H1 (cell line): ENCODE results near the gene ITGA5. TPM values are rescaled to one million over a fixed set of nuclear protein-coding genes. Genes with fewer than 3 reads are reported as not detected.

Experiments
- CTCF ChIA-PET: fragments of 300-600 bp; sonication (Branson Sonifier 250); formaldehyde crosslinking; loops from one replicate; lab custom pipeline; 2021; ENCODE audit not compliant: partially characterized antibody; lab: Charles Lee
- POLR2A ChIA-PET: fragments of 300-600 bp; sonication (Branson Sonifier 250); formaldehyde crosslinking; loops from one replicate; lab custom pipeline; 2021; ENCODE audit warnings: inconsistent platforms; ENCODE audit not compliant: partially characterized antibody; lab: Charles Lee
- DNase-seq, 2 experiments: peaks; one replicate each; pipeline versions ENCODE4 v3.0.0 to v3.0.0-alpha.2; 2010 to 2022; ENCODE audit warnings: low spot score in 2 of 2, low read depth in 1 of 2, mixed read lengths in 1 of 2
- FAIRE-seq: peaks from 2 replicates; lab custom pipeline; 2011; peaks lifted over from hg19 to GRCh38; lab: Jason Lieb, UNC
- H2AFZ ChIP-seq: 2 replicates; pipeline ENCODE4 v1.8.1; 2012; ENCODE audit warnings: low read length, inconsistent platforms
- H2AK5ac ChIP-seq: 2 replicates; pipeline ENCODE4 v1.6.1; 2013; ENCODE audit warnings: low read depth, low read length
- H2BK120ac ChIP-seq: replicated peaks from 2 replicates; pipeline ENCODE3; 2013; ENCODE audit warnings: low read depth, low read length, inconsistent platforms
- H2BK12ac ChIP-seq: 2 replicates; pipeline ENCODE4 v1.6.1; 2013; ENCODE audit warnings: low read depth, low read length
- H2BK15ac ChIP-seq: 2 replicates; pipeline ENCODE4 v1.6.1; 2013; ENCODE audit warnings: low read length
- H2BK20ac ChIP-seq: 2 replicates; pipeline ENCODE4 v1.6.1; 2013; ENCODE audit warnings: low read length
- H2BK5ac ChIP-seq: 2 replicates; pipeline ENCODE4 v1.6.1; 2013; ENCODE audit warnings: low read depth, low read length
- H3K14ac ChIP-seq: 2 replicates; pipeline ENCODE4 v1.6.1; 2013; ENCODE audit warnings: inconsistent platforms; ENCODE audit not compliant: insufficient read length
- H3K18ac ChIP-seq: 2 replicates; pipeline ENCODE4 v1.6.1; 2013; ENCODE audit warnings: low read length; ENCODE audit errors: extremely low read depth
- H3K23ac ChIP-seq: 2 replicates; pipeline ENCODE4 v1.6.1; 2013; ENCODE audit warnings: inconsistent platforms; ENCODE audit not compliant: insufficient read length
- H3K23me2 ChIP-seq: 2 replicates; pipeline ENCODE4 v1.6.1; 2013; ENCODE audit warnings: low read depth, low read length
- H3K27ac ChIP-seq: 2 replicates; pipeline ENCODE4 v1.6.1; 2011; ENCODE audit warnings: low read depth, low read length, inconsistent platforms
- H3K27me3 ChIP-seq, 4 experiments: replicated peaks in 1 of 4; 1 replicate in 1 of 4; 2 replicates in 3 of 4; pipeline versions ENCODE4 v1.6.1 to v1.8.1; 2011 to 2013; ENCODE audit warnings: low read length in 3 of 4, mild to moderate bottlenecking in 3 of 4, inconsistent platforms in 2 of 4, mixed read lengths in 2 of 4, moderate library complexity in 1 of 4; ENCODE audit not compliant: control insufficient read depth in 3 of 4, insufficient read depth in 3 of 4; ENCODE audit errors: extremely low read depth in 1 of 4
- H3K36me3 ChIP-seq, 4 experiments: 2 replicates each; pipeline versions ENCODE4 v1.6.1 to v1.8.1; 2011 to 2013; ENCODE audit warnings: mild to moderate bottlenecking in 4 of 4, low read length in 3 of 4, moderate library complexity in 2 of 4, control low read depth in 1 of 4, inconsistent platforms in 1 of 4; ENCODE audit not compliant: insufficient read depth in 4 of 4, control insufficient read depth in 2 of 4
- H3K4ac ChIP-seq: replicated peaks from 2 replicates; pipeline ENCODE3; 2013; ENCODE audit warnings: low read length, low read depth, mixed read lengths, inconsistent platforms; ENCODE audit not compliant: insufficient read length
- H3K4me1 ChIP-seq, 4 experiments: replicated peaks in 1 of 4; 1 replicate in 1 of 4; 2 replicates in 3 of 4; pipeline versions ENCODE4 v1.6.1 to v1.8.1; 2011 to 2013; ENCODE audit warnings: low read length in 3 of 4, inconsistent platforms in 2 of 4, mixed read lengths in 1 of 4; ENCODE audit not compliant: insufficient read depth in 4 of 4, control insufficient read depth in 3 of 4
- H3K4me2 ChIP-seq, 2 experiments: 2 replicates each; pipeline versions ENCODE4 v1.6.1 to v1.8.1; 2011 to 2013; ENCODE audit warnings: low read depth in 2 of 2, low read length in 2 of 2, control low read depth in 1 of 2, inconsistent platforms in 1 of 2, mild to moderate bottlenecking in 1 of 2; ENCODE audit not compliant: insufficient read depth in 1 of 2
- H3K4me3 ChIP-seq, 4 experiments: fragments of 200-600, 300-600 bp in 1 of 4; sonication (generic), shearing (Covaris generic), sonication (Bioruptor Twin) in 1 of 4; 2 replicates each; pipeline versions ENCODE4 v1.5.1 to v1.8.1; 2011 to 2016; ENCODE audit warnings: low read length in 4 of 4, low read depth in 3 of 4, control low read depth in 2 of 4, inconsistent platforms in 2 of 4, mild to moderate bottlenecking in 2 of 4, mixed read lengths in 1 of 4, moderate library complexity in 1 of 4; ENCODE audit not compliant: insufficient read depth in 2 of 4; ENCODE audit errors: extremely low read depth in 1 of 4
- H3K56ac ChIP-seq: replicated peaks from 2 replicates; pipeline ENCODE3; 2013; ENCODE audit warnings: low read depth, mild to moderate bottlenecking, mixed read lengths, low read length, inconsistent platforms; ENCODE audit not compliant: insufficient read length
- H3K79me1 ChIP-seq: 2 replicates; pipeline ENCODE4 v1.6.1; 2013; ENCODE audit warnings: low read depth, low read length, control low read depth
- H3K79me2 ChIP-seq, 2 experiments: 2 replicates each; pipeline versions ENCODE4 v1.6.1 to v1.8.1; 2012 to 2013; ENCODE audit warnings: low read length in 2 of 2, mild to moderate bottlenecking in 2 of 2, inconsistent platforms in 1 of 2; ENCODE audit not compliant: insufficient read depth in 2 of 2, control insufficient read depth in 1 of 2
- H3K9ac ChIP-seq, 4 experiments: replicated peaks in 1 of 4; 1 replicate in 1 of 4; 2 replicates in 3 of 4; pipeline versions ENCODE4 v1.6.1 to v1.8.1; 2011 to 2013; ENCODE audit warnings: low read depth in 3 of 4, low read length in 3 of 4, control low read depth in 2 of 4, mild to moderate bottlenecking in 2 of 4, moderate library complexity in 2 of 4, inconsistent platforms in 1 of 4; ENCODE audit errors: extremely low read depth in 1 of 4
- H3K9me3 ChIP-seq, 2 experiments: 2 replicates each; pipeline versions ENCODE4 v1.6.1 to v1.8.1; 2012 to 2013; ENCODE audit warnings: mild to moderate bottlenecking in 2 of 2, moderate library complexity in 2 of 2, control low read depth in 1 of 2, inconsistent platforms in 1 of 2, low read depth in 1 of 2, low read length in 1 of 2, mixed read lengths in 1 of 2; ENCODE audit not compliant: insufficient read depth in 2 of 2
- H4K20me1 ChIP-seq, 2 experiments: replicated peaks in 1 of 2; 2 replicates each; pipeline versions ENCODE3 to v1.8.1; 2011 to 2013; ENCODE audit warnings: inconsistent platforms in 2 of 2, low read length in 2 of 2, mild to moderate bottlenecking in 1 of 2; ENCODE audit not compliant: insufficient read depth in 2 of 2, control insufficient read depth in 1 of 2
- H4K5ac ChIP-seq: 2 replicates; pipeline ENCODE4 v1.6.1; 2013; ENCODE audit warnings: low read length, low read depth, mixed read lengths, inconsistent platforms; ENCODE audit not compliant: insufficient read length
- H4K8ac ChIP-seq: 2 replicates; pipeline ENCODE4 v1.8.0; 2013; ENCODE audit warnings: mild to moderate bottlenecking, moderate library complexity, low read length, inconsistent platforms; ENCODE audit not compliant: insufficient read depth; ENCODE audit errors: extremely low read depth
- H4K91ac ChIP-seq: replicated peaks from 2 replicates; pipeline ENCODE3; 2013; ENCODE audit warnings: low read length, mixed read lengths, inconsistent platforms; ENCODE audit not compliant: insufficient read length
- ASH2L ChIP-seq: fragments of 200-600, 300-600 bp; sonication (generic); IDR thresholded peaks from one replicate; pipeline ENCODE4 v1.7.1; 2017; ENCODE audit warnings: low read length
- BCL11A ChIP-seq, 2 experiments: IDR thresholded peaks; one replicate each; pipeline ENCODE4 v1.6.1; 2011; ENCODE audit warnings: low read depth in 2 of 2, low read length in 2 of 2, mild to moderate bottlenecking in 2 of 2
- CREB1 ChIP-seq: IDR thresholded peaks from 2 replicates; pipeline ENCODE4 v1.6.1; 2012; ENCODE audit warnings: inconsistent platforms
- EGR1 ChIP-seq: IDR thresholded peaks from 2 replicates; pipeline ENCODE4 v1.6.1; 2011; ENCODE audit warnings: low read depth, low read length, borderline replicate concordance
- EZH2 ChIP-seq: fragments of 200-600 bp; sonication (generic); IDR thresholded peaks from 2 replicates; pipeline ENCODE4 v1.7.1; 2012; ENCODE audit warnings: low read depth, mild to moderate bottlenecking, moderate library complexity, low read length, inconsistent platforms; ENCODE audit not compliant: severe bottlenecking
- POLR2AphosphoS5 ChIP-seq: IDR thresholded peaks from 2 replicates; pipeline ENCODE4 v1.6.1; 2011; ENCODE audit warnings: low read depth, low read length
- WGBS, 2 experiments: shearing (Covaris generic) in 1 of 2; methylation state at CpG; one replicate each; pipeline versions ENCODE4 v1.1.6 to v1.1.7; 2013 to 2015; ENCODE audit warnings: low lambda C conversion rate in 2 of 2, mixed read lengths in 2 of 2, inconsistent platforms in 1 of 2, low coverage in 1 of 2, missing lambda C conversion rate in 1 of 2; ENCODE audit not compliant: insufficient replicate concordance in 2 of 2, insufficient coverage in 1 of 2, insufficient read length in 1 of 2; ENCODE audit errors: extremely low coverage in 1 of 2, missing lambda C conversion rate in 1 of 2; 5-methylcytosine and 5-hydroxymethylcytosine counted together
- polyA plus RNA-seq, 7 experiments: library from polyadenylated mRNA; depleted of rRNA in 3 of 7; stranded (reverse) in 5 of 7; unstranded in 2 of 7; fragments of >200 nt in 5 of 7; fragments of 200-250 nt in 2 of 7; gene quantifications; 1 replicate in 5 of 7; 2 replicates in 1 of 7; 4 replicates in 1 of 7; pipeline versions ENCODE4 v1.2.1 to v1.2.3, GENCODE V29; 2011 to 2013; ENCODE audit warnings: missing spikeins in 2 of 7, mixed read lengths in 2 of 7
- total RNA-seq: library from RNA; stranded (reverse); fragmentation: NEBNext Ultra II Directional; extraction: Animal tissue kit (Norgen Biotek cat#: 25700); gene quantifications from 2 replicates; pipeline ENCODE4 v1.2.1, GENCODE V29; 2021

Gene ITGA5
- total and polyA plus RNA-seq, 2 of the 8 experiments (the other 6 are each of a cell fraction or from before 2014, with no cell fraction given) = 11.6 to 19.4 TPM

DNA sequence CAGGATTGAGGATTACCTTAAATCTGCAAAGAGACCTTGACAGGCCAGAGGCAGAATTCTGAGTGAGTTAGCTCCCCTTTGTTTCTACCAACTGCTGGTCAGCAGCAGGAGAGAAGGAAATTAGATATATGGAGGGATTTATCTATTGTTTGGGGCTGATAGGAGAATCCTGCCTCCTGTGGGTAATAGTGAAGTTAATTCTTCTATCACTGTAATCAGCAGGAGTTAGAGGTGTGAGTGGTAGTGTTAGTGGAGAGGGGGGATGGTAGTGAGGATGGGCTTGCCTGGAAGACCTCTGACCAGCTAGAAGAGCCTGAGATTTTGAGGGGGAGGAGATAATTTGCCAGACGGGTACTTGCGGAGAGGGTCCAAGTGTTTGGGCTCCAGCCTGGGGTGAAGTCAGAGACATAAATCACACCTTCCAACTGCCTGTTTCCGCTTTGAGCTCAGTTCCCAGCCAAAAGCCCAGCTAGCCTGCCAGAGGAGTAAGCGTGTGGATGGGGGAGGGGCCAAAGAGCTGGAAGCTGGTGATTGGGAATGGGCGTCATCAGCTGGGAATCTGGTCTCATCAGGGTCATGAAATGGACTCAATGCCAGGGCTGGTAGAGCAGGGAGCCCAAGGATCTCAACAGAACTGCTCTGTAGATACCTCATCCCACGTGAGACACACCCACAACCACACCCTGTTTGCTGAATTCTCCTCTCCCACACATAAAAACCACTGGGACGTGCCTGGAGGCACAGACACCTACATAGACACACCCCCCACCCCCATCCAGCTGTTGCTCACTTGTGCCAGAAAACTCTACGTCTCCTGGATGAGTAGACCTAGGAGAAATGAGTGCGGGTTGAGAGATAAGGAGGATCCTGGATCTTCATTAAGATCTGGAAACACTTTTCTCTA, 13.1 kb upstream of the ITGA5 start:
- Histone ChIP-seq H2AFZ (no peak overlapping the region), H3K9ac (no peak overlapping the region), H3K56ac (no peak overlapping the region), H3K14ac (no peak overlapping the region), H2BK5ac (peak overlapping the region; percentile 12; the same call in 1 of the 2 replicates), H3K23me2 (no peaks in the 10 kb centered on the region), H3K18ac (no peak overlapping the region), H3K4me1 (peaks cover 0 to 16% (median 11%) of the 10 kb centered on the region in 4 experiments; a peak in 6 of 7 replicates), H2AK5ac (peak overlapping the region; percentile 66; the same call in 1 of the 2 replicates), H4K91ac (peak overlapping the region; percentile 7), H3K23ac (no peak overlapping the region), H2BK20ac (0 out of 2 replicates have a peak overlapping the region, but pooled peaks have one; percentile 34), H2BK120ac (no peak overlapping the region), H3K27ac (no peak overlapping the region), H3K4ac (no peak overlapping the region), H4K5ac (no peak overlapping the region), H2BK12ac (peak overlapping the region; percentile 68; the same call in 1 of the 2 replicates), H3K4me2 (peak overlapping the region; percentile 15 to 60), H4K20me1 (no peaks in the 10 kb centered on the region), H3K36me3 (no peaks in the 10 kb centered on the region), H2BK15ac (no peak overlapping the region), H4K8ac (no peak overlapping the region), H3K27me3 (peaks cover 3 to 41% (median 29%) of the 10 kb centered on the region in 4 experiments), H3K79me2 (no peaks in the 10 kb centered on the region), H3K79me1 (no peaks in the 10 kb centered on the region), H3K4me3 (peak overlapping the region in 2 of 4 experiments; percentile 23 to 26; a peak in 3 of 8 replicates), H3K9me3 (no peaks in the 10 kb centered on the region)
- ChIA-PET POLR2A (interaction anchor here (1.3 to 1.8 kb wide), 4 partner anchors 17 to 152 kb away, joined by 3 to 8 read pairs (median 4); partner anchors contain the start of genes CBX5 and HNRNPA1), CTCF (interaction anchor here (0.7 to 26.1 kb wide), 13 partner anchors 7 to 52 kb away, joined by 3 to 742 read pairs (median 5); partner anchors contain the start of gene ITGA5)
- WGBS, 2 experiments = 44% methylated on average over 9 of the region's 9 CpGs; no CpG with 5 or more reads in 1 of the 2 experiments
- FAIRE-seq (no peak), DNase-seq (no peak)
- no peak for TF ChIP-seq BCL11A (IDR thresholded peaks at IDR 0.05; ENCODE audit: low read depth in 2 of 2, low read length in 2 of 2)
- TF ChIP-seq CREB1 = 0 out of 2 replicates have a peak, but pooled peaks have one; percentile 6
- TF ChIP-seq EGR1 = 0 out of 2 replicates have a peak, but pooled peaks have one; percentile 6
- TF ChIP-seq ASH2L = peak; percentile 65
- TF ChIP-seq EZH2 = peak; percentile 33
- TF ChIP-seq POLR2AphosphoS5 = 0 out of 2 replicates have a peak, but pooled peaks have one; percentile 34
